ENCODE results near the gene BAZ1B. TPM values are rescaled to one million over a fixed set of nuclear protein-coding genes. Genes with fewer than 3 reads are reported as not detected.
A peak's percentile ranks its signal among the peaks of the same experiment; 100 is the strongest.

BAZ1B gene
- total and polyA plus RNA-seq, 4 donors = 19.9 to 65.0 (median 32.9) TPM

- Histone ChIP-seq H3K4me1 (ENCODE audit: control insufficient read depth in 5 of 5, insufficient read depth in 5 of 5, low read length in 5 of 5) (peaks cover 0 to 14% (median 1%) of the 10 kb centered on the region in 5 donors), H3K36me3 (ENCODE audit: control insufficient read depth in 4 of 4, insufficient read depth in 4 of 4, low read length in 4 of 4) (peaks cover 38 to 56% (median 40%) of the 10 kb centered on the region in 4 donors), H3K9ac (ENCODE audit: insufficient read depth in 1 of 2, low read length in 2 of 2) (no peak overlapping the region), H3K27me3 (ENCODE audit: control insufficient read depth in 3 of 3, insufficient read depth in 3 of 3, low read length in 2 of 3) (no peaks in the 10 kb centered on the region), H3K27ac (ENCODE audit: low read depth in 1 of 2, low read length in 1 of 2) (no peak overlapping the region), H3K9me3 (ENCODE audit: control insufficient read depth in 4 of 4, insufficient read depth in 3 of 4, low read length in 3 of 4) (no peaks in the 10 kb centered on the region), H3K4me3 (no peak overlapping the region)
- WGBS, 2 donors = 88 to 95% methylated on average over 5 of the region's 5 CpGs
- ATAC-seq (ENCODE audit: insufficient read depth, low FRiP score) = no peak
- DNase-seq = no peak
- TF ChIP-seq CTCF (IDR thresholded peaks at IDR 0.05; ENCODE audit: control extremely low read depth, extremely low read depth) = no peak
Observed at GRCh38 chr7:73449422-73449821, 72.7 kb downstream of the BAZ1B start.

GRCh38 chr7:73448609-73449008, 73.5 kb downstream of the BAZ1B start:
- H3K27ac ChIP-seq (ENCODE audit: low read depth in 1 of 2, low read length in 1 of 2) = no peak overlapping the region
- ATAC-seq (ENCODE audit: insufficient read depth, low FRiP score) (no peak), DNase-seq (no peak)
- H3K36me3 ChIP-seq (ENCODE audit: control insufficient read depth in 4 of 4, insufficient read depth in 4 of 4, low read length in 4 of 4) = peaks cover 43 to 63% (median 45%) of the 10 kb centered on the region in 4 donors
- no peaks in the 10 kb centered on the region for H3K27me3 ChIP-seq (ENCODE audit: control insufficient read depth in 3 of 3, insufficient read depth in 3 of 3, low read length in 2 of 3)
- no peak for TF ChIP-seq CTCF (IDR thresholded peaks at IDR 0.05; ENCODE audit: control extremely low read depth, extremely low read depth)
- WGBS, 2 donors = 75 to 79% methylated on average over 4 of the region's 4 CpGs
- peaks cover 0 to 10% (median 10%) of the 10 kb centered on the region in 5 donors for H3K4me1 ChIP-seq (ENCODE audit: control insufficient read depth in 5 of 5, insufficient read depth in 5 of 5, low read length in 5 of 5)
- H3K9ac ChIP-seq (ENCODE audit: insufficient read depth in 1 of 2, low read length in 2 of 2) = no peak overlapping the region
- no peaks in the 10 kb centered on the region for H3K9me3 ChIP-seq (ENCODE audit: control insufficient read depth in 4 of 4, insufficient read depth in 3 of 4, low read length in 3 of 4)
- no peak overlapping the region for H3K4me3 ChIP-seq

- no peak overlapping the region for H3K9ac ChIP-seq (ENCODE audit: insufficient read depth in 1 of 2, low read length in 2 of 2)
- no peaks in the 10 kb centered on the region for H3K9me3 ChIP-seq (ENCODE audit: control insufficient read depth in 4 of 4, insufficient read depth in 3 of 4, low read length in 3 of 4)
- H3K4me3 ChIP-seq = no peak overlapping the region
- no peak for DNase-seq
- WGBS, 2 donors = 94 to 97% methylated on average over 5 of the region's 5 CpGs
- peaks cover 53 to 75% (median 55%) of the 10 kb centered on the region in 4 donors for H3K36me3 ChIP-seq (ENCODE audit: control insufficient read depth in 4 of 4, insufficient read depth in 4 of 4, low read length in 4 of 4)
- H3K27ac ChIP-seq (ENCODE audit: low read depth in 1 of 2, low read length in 1 of 2) = no peak overlapping the region
- no peaks in the 10 kb centered on the region for H3K27me3 ChIP-seq (ENCODE audit: control insufficient read depth in 3 of 3, insufficient read depth in 3 of 3, low read length in 2 of 3)
- peaks cover 0 to 12% (median 0%) of the 10 kb centered on the region in 5 donors for H3K4me1 ChIP-seq (ENCODE audit: control insufficient read depth in 5 of 5, insufficient read depth in 5 of 5, low read length in 5 of 5)
- no peak for TF ChIP-seq CTCF (IDR thresholded peaks at IDR 0.05; ENCODE audit: control extremely low read depth, extremely low read depth)
- ATAC-seq (ENCODE audit: insufficient read depth, low FRiP score) = no peak
Observed at GRCh38 chr7:73447121-73447733, 74.9 kb downstream of the BAZ1B start.

- H3K27me3 ChIP-seq (ENCODE audit: control insufficient read depth in 3 of 3, insufficient read depth in 3 of 3, low read length in 2 of 3) = no peaks in the 10 kb centered on the region
- peaks cover 59 to 79% (median 59%) of the 10 kb centered on the region in 4 donors for H3K36me3 ChIP-seq (ENCODE audit: control insufficient read depth in 4 of 4, insufficient read depth in 4 of 4, low read length in 4 of 4)
- no peak for TF ChIP-seq CTCF (IDR thresholded peaks at IDR 0.05; ENCODE audit: control extremely low read depth, extremely low read depth)
- H3K27ac ChIP-seq (ENCODE audit: low read depth in 1 of 2, low read length in 1 of 2) = no peak overlapping the region
- no peak overlapping the region for H3K4me3 ChIP-seq
- H3K9me3 ChIP-seq (ENCODE audit: control insufficient read depth in 4 of 4, insufficient read depth in 3 of 4, low read length in 3 of 4) = no peaks in the 10 kb centered on the region
- H3K9ac ChIP-seq (ENCODE audit: insufficient read depth in 1 of 2, low read length in 2 of 2) = no peak overlapping the region
- WGBS, 2 donors = 67 to 69% methylated on average over 4 of the region's 4 CpGs
- DNase-seq (peak; percentile 59 to 82 (median 70)), ATAC-seq (ENCODE audit: insufficient read depth, low FRiP score) (no peak)
- peaks cover 0 to 12% (median 0%) of the 10 kb centered on the region in 5 donors for H3K4me1 ChIP-seq (ENCODE audit: control insufficient read depth in 5 of 5, insufficient read depth in 5 of 5, low read length in 5 of 5)
Observed at GRCh38 chr7:73446682-73447081, 75.4 kb downstream of the BAZ1B start.
